SKM-1 treated with dmso at 0.1 percent for 144 hours (cell line): ENCODE results near the gene NAA10.

Experiments used
- DNase-seq: peaks from one replicate; lab custom pipeline; 2025; ENCODE audit not compliant: unreplicated experiment; lab: John Stamatoyannopoulos, UW

The NAA10 gene

GRCh38 chrX:153948847-153949805, 14.3 kb upstream of the NAA10 start:
- DNase-seq: no peak

- DNase-seq: no peak
Observed at GRCh38 chrX:153948002-153948466, 13.2 kb upstream of the NAA10 start.

- DNase-seq: peak; percentile 60
Observed at GRCh38 chrX:153947009-153947769, 12.4 kb upstream of the NAA10 start.

- no peak for DNase-seq
Observed at GRCh38 chrX:153945956-153946943, 11.4 kb upstream of the NAA10 start.

GRCh38 chrX:153944800-153945150, 9.9 kb upstream of the NAA10 start:
- no peak for DNase-seq

- no peak for DNase-seq
Observed at GRCh38 chrX:153944140-153944799, 9.4 kb upstream of the NAA10 start, which contains the start of gene RENBP. TSS of gene RENBP (minus strand) at chrX:153944643. CDS start at chrX:153944610, 33 bp downstream.

- no peak for DNase-seq
Observed at GRCh38 chrX:153941336-153942252, 6.8 kb upstream of the NAA10 start.

GRCh38 chrX:153939573-153939972, 4.7 kb upstream of the NAA10 start:
- DNase-seq: no peak

- no peak for DNase-seq
Observed at GRCh38 chrX:153938226-153938786, 3.5 kb upstream of the NAA10 start.

- DNase-seq: no peak
Observed at GRCh38 chrX:153937056-153937455, 2.2 kb upstream of the NAA10 start.

GRCh38 chrX:153935326-153935851, 552 bp upstream of the NAA10 start:
- DNase-seq: no peak

GRCh38 chrX:153934148-153934761, 582 bp downstream of the NAA10 start:
- DNase-seq: no peak

- no peak for DNase-seq
Observed at GRCh38 chrX:153933748-153934147, 1.1 kb downstream of the NAA10 start.

GRCh38 chrX:153932220-153932915, 2.5 kb downstream of the NAA10 start:
- no peak for DNase-seq

- no peak for DNase-seq
Observed at GRCh38 chrX:153931748-153932147, 3.1 kb downstream of the NAA10 start.

GRCh38 chrX:153931151-153931550, 3.7 kb downstream of the NAA10 start:
- DNase-seq: no peak
